ENCODE data around the gene PON2. TPM values are rescaled to one million over a fixed set of nuclear protein-coding genes. Genes with fewer than 3 reads are reported as not detected.

The PON2 gene
- total and polyA plus RNA-seq, 2 of the 13 experiments (the other 11 are each of a cell fraction or from before 2014, with no cell fraction given): 202 to 217 TPM

- no peak for TF ChIP-seq ZNF513 (CRISPR knock-in tag; conservative IDR thresholded peaks at IDR 0.05)
- TF ChIP-seq ZNF569 (CRISPR knock-in tag; IDR thresholded peaks at IDR 0.05; ENCODE audit: borderline replicate concordance): no peak
- TF ChIP-seq ZNF577 (CRISPR knock-in tag; IDR thresholded peaks at IDR 0.05; ENCODE audit: borderline replicate concordance, low read depth): no peak
- TF ChIP-seq ATF4 (CRISPR knock-in tag; IDR thresholded peaks at IDR 0.05): 0 out of 4 replicates have a peak, but pooled peaks of 1 of the 2 experiments have one; percentile 30
- no peak for TF ChIP-seq BCLAF1 (IDR thresholded peaks at IDR 0.05)
- no peak for TF ChIP-seq ZNF329 (CRISPR knock-in tag; IDR thresholded peaks at IDR 0.05; ENCODE audit: low read depth)
- no peak for TF ChIP-seq GATAD1 (CRISPR knock-in tag; IDR thresholded peaks at IDR 0.05)
- no peak for TF ChIP-seq NRL (CRISPR knock-in tag; IDR thresholded peaks at IDR 0.05; ENCODE audit: borderline replicate concordance)
- no peak for TF ChIP-seq ZMAT5 (CRISPR knock-in tag; IDR thresholded peaks at IDR 0.05; ENCODE audit: borderline replicate concordance, low read depth)
- TF ChIP-seq ZNF687 (CRISPR knock-in tag; IDR thresholded peaks at IDR 0.05): no peak
- TF ChIP-seq NCOA2 (CRISPR knock-in tag; IDR thresholded peaks at IDR 0.05): peak; percentile 61
- TF ChIP-seq ZNF720 (CRISPR knock-in tag; IDR thresholded peaks at IDR 0.05): no peak
- no peak; the same call in 1 of the 2 replicates for TF ChIP-seq DMAP1 (CRISPR knock-in tag; IDR thresholded peaks at IDR 0.05)
- peak; percentile 22; the same call in 1 of the 2 replicates for TF ChIP-seq MIXL1 (CRISPR knock-in tag; IDR thresholded peaks at IDR 0.05)
- TF ChIP-seq ZNF775 (CRISPR knock-in tag; IDR thresholded peaks at IDR 0.05; ENCODE audit: borderline replicate concordance): 0 out of 2 replicates have a peak, but pooled peaks have one; percentile 22
- TF ChIP-seq ZNF615 (CRISPR knock-in tag; IDR thresholded peaks at IDR 0.05; ENCODE audit: borderline replicate concordance): no peak
- no peak for TF ChIP-seq KDM2A (CRISPR knock-in tag; IDR thresholded peaks at IDR 0.05; ENCODE audit: borderline replicate concordance, low read depth)
- TF ChIP-seq ELF1 (CRISPR knock-in tag; IDR thresholded peaks at IDR 0.05): peak; percentile 50
- TF ChIP-seq NCOA1 (CRISPR knock-in tag; IDR thresholded peaks at IDR 0.05): no peak
- no peak for TF ChIP-seq TOPORS (CRISPR knock-in tag; IDR thresholded peaks at IDR 0.05)
- TF ChIP-seq SOX13 (IDR thresholded peaks at IDR 0.05): no peak
- TF ChIP-seq SOX13 (CRISPR knock-in tag; conservative IDR thresholded peaks at IDR 0.05 in 1 of 2, IDR thresholded peaks at IDR 0.05 in 1 of 2): peak in 1 of 2 experiments; percentile 69; a peak in 1 of 4 replicates
These were observed 4.0 kb downstream of the PON2 start (continued) for GRCh38 chr7:95430864-95431263.

All from HepG2 (cell line).